HG02981 (cell line): ENCODE data around the gene SND1.
"Not testable (repeated sequence)": the region's sequence is repeated elsewhere in the genome, so short reads cannot be mapped to it uniquely, and the experiment has no call there.

Experiments
- ATAC-seq: cut with Tn5 transposase; IDR thresholded peaks from one replicate; pipeline ENCODE4 v1.9.1; 2021; ENCODE audit warnings: mild to moderate bottlenecking, moderate library complexity; ENCODE audit not compliant: unreplicated experiment

SND1 gene

DNA sequence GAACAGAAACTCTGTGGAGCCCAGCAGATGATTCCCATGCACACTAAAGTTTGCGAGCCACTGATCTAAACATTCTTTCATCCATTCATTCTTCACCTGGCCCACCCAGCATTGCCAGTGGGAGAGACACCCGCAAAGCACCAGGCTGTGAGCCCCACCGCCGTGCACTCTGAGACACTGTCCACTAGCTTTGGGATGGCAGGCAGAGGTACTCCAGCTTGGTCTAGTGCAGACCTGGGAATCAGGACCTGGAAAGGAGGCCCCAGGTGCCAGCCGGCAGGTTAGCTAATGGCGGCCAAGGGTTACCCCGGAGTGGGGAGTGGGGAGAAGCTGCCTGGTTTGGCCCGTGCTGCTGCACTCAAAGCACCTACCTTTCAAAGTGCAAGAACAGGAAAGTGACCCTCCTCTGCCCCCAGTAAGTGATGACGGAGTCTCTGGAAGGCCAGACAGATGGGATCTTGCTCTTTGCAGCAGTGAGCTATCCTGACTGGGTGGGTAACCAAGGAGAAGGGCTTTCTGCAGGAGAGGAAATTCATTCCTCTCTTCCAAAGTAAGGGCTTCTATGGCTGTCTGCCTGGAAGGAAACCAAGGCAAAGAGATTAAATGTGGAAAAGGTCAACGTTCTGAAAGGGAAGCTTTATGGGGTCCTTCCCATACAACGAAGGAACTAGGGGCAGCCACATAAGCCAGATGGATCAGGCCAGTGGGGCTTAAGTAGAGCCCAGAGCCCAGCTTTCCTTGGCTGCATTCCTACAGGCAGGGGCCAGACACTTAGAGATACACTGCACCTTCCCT lies 453.4 kb downstream of the SND1 start:
- no peak for ATAC-seq

DNA sequence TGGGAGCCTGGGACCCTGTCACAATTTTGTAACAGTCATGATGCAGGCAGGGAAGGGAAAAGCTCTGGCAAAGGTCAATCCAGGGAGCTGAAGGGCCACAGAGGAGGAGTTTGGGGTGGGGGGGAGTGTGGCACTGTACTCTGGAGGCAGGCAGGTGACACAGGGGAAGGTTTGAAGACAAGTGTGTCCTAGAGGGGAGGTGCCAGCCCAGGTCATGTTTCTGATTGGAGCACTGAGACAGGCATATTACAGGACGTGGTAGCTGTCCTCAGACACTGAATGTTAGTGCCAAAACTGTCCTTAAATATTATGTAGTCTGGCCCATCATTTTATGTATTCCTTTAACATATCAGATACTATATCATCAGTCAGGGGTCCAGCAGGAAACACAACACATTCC lies 454.8 kb downstream of the SND1 start:
- no peak for ATAC-seq

DNA sequence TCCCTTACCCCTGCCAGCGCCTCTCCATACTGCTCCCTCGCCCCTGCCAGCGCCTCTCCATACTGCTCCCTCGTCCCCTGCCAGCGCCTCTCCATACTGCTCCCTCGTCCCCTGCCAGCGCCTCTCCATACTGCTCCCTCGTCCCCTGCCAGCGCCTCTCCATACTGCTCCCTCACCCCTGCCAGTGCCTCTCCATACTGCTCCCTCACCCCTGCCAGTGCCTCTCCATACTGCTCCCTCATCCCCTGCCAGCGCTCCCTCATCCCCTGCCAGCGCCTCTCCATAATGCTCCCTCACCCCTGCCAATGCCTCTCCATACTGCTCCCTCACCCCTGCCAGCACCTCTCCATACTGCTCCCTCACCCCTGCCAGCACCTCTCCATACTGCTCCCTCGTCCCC lies 455.5 kb downstream of the SND1 start:
- not testable (repeated sequence) for ATAC-seq

DNA sequence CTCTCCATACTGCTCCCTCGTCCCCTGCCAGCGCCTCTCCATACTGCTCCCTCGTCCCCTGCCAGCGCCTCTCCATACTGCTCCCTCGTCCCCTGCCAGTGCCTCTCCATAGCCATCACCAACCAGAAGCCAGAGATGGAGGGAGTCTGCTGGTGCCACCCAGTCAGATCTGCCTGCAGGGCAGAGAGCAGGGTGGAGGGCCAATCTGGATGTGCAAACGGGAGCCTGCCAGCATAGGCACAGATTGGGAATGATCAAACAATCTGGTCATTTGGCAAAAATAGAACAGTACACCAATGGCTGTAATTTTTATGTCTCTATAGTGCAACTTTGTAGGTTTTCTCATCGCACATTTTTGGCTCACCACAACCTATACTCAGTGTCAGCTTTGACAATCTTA lies 456.1 kb downstream of the SND1 start:
- ATAC-seq = no peak

DNA sequence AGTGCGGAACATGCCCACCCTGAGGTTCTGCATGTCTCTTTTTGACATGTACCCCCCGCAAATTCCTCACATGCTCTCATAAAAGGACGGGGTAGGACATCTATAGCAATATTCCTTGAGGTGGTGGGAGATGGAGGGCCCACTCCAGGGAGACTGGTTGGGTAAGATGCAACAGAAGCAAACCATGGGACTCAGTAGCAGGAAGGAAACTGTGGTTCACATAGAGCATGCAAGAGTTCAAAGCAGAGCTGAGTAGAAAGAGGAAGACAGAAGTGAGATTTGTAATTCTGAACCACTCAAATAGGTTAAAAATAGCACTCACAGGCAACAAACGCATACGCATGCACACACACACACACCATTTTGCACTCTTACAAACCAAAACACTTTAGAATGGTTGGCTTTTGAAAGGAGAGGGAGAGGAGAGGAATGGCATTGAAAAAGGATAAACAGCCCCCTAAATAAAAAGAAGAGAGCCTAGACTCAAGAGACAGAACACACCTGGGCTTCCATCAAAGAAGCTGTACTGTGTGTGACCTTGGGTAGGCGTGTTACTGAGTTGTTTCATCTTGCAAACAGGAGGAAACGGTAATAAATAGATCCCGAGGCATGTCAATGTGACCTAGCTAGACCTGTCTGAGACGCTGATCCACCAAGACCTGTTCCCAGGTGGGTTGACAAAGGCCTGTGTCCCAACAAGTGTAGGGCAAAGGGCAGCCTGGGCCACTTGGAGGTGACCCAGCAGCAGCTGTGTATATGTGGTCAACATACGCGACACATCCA lies 456.8 kb downstream of the SND1 start:
- ATAC-seq = peak; percentile 90

DNA sequence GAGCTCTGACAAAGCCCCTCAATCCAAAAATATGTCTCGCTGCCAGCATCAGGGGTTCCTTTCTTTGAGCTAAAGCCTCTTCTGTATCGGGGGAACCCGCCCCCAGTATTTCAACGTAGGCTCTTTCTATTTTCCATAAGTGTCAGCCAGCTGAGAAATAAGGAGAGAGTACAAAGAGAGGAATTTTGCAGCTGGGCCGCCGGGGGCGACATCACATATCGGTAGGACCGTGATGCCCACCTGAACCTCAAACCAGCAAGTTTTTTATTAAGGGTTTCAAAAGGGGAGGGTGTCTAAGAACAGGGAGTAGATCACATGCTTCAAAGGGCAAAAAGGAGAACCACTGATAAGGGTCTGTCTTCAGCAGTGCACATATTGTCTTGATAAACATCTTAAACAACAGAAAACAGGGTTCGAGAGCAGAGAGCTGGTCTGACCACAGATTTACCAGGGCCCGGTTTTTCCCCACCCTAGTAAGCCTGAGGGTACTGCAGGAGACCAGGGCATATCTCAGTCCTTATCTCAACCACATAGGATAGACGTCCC lies 457.5 kb downstream of the SND1 start:
- ATAC-seq = not testable (repeated sequence)

DNA sequence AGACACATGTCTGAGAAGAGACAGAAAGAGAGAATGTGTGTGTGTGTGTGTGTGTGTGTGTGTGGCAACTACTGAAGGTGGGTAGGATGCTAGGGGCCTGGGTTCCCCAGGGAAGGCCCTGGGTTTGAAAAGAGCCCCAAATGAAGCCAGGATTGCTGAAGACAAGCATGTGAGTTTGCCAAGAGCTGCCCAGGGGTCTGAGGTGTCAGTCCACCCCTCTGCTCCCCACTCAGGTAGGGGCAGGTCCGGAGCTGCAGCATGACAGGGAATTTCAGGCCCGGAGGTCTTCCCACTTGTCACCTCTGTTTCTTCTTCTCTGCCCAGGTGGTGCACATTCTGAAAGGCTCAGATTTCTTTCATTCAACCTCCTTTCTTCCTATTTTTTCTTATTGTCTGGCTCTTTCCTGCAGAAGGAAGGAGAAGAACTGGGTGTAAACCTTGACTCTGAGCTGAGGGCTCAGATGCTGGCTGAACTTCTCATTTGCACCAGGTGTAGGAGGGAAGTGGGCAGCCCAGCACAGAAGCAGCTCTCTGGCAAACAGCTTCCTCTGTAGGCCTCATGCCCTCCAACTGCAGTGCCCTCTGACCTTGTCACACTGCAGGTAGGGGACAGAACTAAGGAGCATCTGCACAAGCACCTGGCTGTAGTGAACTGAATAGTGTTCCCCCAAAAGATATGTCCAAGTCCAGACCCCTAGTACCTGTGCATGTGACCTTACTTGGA lies 458.8 kb downstream of the SND1 start:
- no peak for ATAC-seq

DNA sequence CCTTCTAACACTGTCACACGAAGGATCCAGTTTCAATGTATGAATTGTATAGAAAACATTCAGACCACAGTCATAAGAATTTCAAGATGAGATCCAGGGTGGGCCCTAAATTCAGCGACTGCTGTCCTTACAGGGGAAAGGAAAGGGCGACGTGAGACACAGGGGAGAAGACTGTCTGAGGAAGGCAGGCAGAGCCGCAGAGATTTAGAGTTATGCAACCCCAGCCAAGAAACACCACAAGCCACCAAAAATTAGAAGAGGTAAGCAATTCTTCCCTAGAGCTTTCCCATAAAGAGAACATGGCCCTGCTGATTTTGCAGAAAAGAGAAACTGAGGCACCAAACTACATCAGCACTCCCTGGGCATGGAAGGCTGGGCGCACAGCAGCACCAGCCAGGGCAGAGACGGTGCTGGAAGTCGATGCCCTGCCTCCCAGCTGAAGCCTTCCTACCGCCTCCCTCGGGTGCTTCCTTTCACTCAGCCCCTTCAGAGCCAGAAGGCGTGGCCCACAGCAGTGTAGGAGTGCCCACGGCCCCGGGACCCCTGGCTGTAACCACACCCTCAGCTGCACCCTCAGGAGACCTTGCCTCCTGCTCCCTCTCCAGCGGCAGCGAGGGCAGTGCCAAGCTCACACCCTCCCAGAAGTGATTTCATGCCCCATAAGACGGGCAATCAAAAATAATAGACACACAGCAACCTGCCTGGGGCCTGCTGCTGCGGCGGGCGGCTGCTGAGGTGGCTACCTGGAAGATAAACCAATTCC lies 460.2 kb downstream of the SND1 start:
- no peak for ATAC-seq

DNA sequence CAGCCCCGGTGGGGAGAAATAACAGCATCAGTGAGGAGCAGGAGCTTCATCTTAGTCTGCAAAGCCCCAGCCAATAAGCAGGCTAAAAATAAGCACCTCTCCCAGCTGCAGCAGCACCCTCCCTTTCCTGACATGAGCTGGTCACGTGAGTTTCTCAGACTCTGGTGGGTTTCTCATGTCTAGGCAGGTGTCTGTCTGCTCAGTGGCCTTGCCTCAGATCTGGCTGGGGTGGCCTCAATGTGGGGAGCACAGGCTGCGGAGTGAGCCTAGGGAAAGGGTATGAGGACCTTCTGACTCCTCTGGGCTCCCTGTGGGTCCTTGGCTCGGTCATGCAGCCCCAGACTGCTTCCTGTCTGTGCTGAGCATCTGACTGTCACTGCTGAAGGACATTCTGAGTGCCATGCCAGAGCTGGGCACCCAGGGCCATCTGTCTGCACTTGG lies 460.8 kb downstream of the SND1 start:
- no peak for ATAC-seq

DNA sequence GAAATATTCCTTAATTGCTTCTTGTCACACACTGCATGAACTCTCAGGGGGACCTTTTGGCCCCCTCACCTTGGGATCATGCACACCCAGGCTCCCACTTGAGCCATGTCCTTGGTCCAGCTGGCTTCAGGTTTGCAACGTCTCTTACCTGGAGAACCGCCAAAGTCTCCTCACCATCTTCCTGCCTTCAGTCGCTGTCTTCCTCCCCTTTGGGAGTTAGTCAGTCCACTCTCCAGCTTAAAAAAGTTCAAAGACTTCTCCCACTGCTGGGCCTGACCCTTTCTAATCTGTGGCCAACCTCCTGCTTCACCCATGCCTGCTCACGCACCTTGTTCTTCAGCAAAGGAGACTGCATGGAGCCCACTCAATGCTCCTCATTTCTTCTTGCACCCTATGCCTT lies 461.8 kb downstream of the SND1 start:
- ATAC-seq = no peak

DNA sequence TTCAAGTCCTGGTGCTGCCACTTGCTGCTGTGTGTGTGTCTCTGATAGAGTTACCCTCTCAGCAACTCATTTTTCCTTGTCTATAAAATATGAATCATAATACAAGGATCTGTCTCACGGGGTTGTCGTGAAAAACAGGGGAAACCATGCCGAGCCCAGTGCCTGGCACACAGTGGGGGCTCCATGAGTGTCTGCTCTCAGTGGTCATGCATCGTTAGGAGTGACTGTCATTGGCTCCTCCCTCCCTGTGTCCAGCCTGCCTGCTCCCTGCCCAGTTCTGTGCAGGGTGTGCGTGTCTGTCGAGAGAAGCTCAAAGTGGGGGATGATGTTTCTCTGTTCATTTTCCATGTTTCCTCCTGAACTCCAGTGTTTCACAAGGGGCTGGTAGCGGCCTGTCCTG lies 462.8 kb downstream of the SND1 start:
- no peak for ATAC-seq

DNA sequence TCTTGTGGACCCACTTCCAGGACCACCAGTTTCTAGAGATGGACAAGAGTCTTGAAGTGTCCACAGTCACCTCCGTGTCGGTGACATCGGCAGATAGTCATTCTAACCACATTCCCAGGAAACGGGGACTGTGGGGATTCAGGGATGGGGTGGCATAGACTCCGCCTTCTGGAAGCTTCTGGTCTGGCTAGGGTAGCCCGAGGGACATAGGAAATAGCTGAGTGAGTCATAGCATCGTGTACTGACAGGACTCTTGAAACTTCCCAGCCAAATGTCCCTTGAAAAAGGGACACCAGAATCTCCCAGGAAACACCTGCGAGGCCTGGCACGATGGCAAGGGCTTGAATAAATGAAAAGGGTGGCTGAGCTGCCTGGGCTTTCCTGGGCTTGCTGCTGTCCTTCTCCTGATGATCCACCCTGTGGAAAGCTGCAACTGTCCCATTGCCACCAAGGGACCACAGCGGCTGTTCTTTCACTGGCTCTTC lies 463.4 kb downstream of the SND1 start:
- no peak for ATAC-seq

DNA sequence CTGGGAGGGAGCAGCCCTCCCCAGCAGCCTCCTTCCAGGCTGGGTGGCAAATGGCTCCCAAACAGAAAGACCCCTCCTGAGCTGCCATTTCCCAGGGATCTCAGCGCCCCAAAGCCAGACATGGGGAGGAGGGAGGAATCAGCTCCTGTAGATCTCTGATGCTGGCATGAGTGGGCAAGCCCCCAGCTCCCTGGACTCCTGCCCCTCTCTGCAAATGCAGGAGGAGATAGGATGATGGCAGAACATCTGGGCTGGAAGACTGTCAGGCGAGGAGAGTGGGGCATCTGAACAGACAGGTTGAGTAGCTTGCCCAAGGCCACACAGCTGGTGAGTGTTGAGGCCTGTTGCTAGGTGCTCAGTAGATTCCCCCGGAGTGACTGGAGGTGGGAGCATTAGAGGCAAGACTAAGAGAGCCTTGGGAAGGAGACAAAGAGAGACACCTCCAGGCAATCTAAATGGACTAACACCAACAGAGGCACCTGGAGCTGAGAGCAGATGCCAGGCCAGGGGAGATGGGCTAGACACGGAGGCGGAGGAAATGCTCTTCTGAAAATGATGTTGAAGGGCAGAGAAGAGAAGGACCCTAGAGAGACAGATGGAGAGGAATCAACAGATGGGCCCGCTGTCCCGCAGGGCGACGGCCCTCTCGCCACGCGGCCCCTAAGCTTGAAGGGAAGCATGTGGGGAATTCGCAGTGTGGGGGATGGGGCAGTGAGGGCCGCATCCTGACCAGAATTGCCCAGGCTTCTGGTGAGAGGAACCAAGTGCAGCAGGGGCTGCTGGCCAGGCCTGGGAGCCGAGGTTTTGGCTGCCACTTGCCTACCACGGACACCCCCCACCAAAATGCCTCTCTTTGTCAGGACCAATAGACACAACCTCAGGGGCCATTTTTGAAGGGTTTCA lies 464.1 kb downstream of the SND1 start:
- no peak for ATAC-seq

DNA sequence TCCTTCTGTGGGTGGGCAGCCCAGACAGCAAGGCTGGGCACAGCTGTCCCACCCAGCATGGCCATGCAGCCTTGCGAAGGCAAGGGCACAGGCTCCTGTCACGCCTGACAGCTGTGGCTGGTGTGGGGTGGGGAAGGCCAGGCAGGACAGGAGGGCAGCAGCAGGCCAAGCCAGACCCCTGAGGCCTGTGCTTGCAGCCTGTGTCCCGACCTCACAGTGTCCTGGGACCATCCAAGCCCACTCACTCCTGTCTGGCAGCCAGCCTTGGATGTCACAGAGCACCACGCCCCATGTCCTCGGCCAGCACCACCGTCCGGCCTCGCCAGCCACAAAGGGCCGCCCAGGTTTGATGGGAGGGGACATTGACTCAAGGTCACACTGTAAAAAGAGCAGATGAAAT lies 464.7 kb downstream of the SND1 start:
- ATAC-seq = no peak

DNA sequence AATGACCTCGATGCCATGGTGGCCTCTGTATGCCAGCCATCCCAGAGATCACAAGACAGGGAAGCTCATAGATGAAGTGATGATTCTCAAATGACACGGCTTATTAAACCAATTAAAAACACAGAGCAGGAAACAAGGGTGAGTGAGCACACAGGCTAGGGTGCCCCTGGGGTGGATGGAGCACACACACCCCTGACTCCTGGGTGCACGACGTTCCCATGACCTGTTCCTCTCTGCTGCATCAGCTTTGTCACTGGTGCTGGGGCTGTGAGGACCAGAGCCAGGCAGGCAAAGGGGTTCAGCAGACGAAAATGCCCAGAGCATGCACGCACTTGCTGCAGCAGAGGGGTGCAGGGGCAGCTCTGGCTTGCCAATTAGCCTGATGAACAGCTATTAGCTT lies 465.7 kb downstream of the SND1 start:
- no peak for ATAC-seq

DNA sequence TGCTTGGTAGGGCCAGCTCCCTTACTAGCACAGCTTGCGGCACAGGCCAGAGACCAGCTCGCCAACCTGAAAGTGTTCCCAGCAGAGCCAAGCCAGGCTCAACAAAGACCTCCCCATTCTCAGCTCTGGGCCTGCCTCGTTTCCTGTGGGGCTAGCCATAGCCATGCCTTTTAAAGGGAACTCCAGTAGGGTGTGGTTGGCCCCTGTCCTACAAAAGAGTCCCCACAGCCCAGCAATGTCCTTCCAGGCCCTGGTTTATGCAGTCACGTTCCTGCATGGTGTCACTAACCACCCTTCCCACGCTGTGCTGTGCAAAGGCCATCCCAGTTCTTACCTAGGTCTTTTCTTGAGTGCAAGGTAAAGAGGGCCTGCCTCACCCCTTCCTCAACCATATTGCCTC lies 467.0 kb downstream of the SND1 start:
- no peak for ATAC-seq

DNA sequence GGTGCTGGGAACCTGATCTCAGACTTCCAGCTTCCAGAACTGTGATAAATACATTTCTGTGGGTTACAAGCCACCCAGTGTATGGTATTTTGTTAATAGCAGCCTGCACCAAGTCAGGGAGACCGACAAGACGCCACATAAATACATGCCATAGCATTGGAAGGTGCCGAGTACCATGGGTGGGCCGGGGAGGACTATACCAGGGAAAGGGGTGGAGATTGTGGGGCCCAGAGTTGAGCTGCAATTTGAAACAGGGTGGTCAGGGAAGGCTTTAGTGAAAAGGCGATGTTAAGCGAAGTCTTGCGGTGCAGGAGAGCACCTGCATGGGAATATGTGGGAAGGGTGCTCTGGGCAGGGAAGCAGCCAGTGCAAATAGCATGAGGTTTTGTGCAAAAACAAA lies 468.1 kb downstream of the SND1 start:
- no peak for ATAC-seq

DNA sequence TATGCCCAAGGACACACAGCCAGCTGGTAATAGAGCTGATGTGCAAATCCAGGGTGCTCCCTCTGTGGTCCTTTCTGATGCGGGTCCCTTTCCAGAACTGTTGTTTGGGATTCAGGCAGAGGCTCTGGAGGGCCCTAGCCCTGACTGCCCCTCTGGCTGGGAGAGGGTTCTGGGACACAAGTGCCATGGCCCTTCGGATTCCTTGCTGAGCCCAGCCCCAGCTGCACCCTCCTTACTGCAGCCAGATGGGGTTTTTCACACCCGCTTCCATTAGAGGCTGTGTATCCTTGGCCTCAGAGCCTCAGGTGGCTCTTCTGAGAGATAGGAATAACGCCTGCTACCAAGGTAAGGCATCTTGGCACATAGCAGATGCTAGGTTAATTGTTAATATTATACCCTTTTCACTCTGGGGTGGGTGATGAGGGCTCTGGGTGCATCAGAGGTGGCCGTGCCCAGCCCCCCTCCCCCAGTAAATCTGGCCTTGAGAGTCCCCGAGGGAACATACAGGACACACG lies 469.0 kb downstream of the SND1 start:
- no peak for ATAC-seq
